Activated CD4-positive, CD25-positive, alpha-beta regulatory T cell treated with anti-CD3 and anti-CD28 coated beads, Interleukin-2, amount 50 U/mL, for 16 hours (primary cell): Measurements from ENCODE around the gene FRMPD2.
"Not testable (repeated sequence)": the region's sequence is repeated elsewhere in the genome, so short reads cannot be mapped to it uniquely, and the experiment has no call there.

ENCODE experiments used
- DNase-seq: peaks from one replicate; pipeline ENCODE4 v3.0.0-alpha.2; 2020; ENCODE audit warnings: low read depth, low spot score

The FRMPD2 gene

DNA sequence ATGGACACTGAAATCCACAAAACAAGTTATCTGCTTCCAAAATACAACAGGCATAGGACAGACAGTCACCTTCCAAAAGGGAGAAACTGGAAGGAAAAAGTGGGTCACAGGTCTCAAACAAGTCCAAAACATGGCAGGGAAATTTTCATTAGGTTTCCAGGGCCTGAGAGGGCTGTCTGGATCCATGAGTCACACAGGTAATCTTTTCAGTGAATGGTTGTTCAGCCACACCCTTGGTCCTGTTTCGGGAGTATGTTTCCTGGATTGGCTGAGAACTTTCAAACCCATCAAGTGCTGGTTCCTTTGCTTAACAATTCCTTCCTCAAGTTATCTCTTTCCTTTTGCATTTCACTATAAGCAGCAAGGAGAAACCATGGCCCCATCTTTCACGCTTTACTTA, 145.5 kb downstream of the FRMPD2 start:
- DNase-seq, result not testable (repeated sequence)

DNA sequence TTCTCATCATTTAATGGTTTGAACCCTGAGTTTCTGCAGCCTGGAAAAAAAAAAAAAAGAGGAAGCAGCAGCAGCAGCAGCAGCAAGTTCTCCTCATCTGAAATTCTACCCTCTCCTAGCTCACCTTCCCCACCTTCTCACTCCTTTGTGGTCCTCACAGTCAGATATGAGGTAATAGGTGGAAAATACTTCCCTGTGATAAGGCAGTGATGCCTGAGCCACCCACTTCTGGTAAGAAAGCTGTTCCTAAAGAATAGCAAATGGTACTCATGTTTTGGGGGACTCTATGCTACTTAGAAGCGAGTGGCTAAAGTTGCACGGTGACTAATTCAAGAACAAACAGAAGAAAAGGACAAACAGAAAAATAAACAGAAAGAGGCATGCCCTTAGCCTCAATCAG, 148.2 kb downstream of the FRMPD2 start:
- DNase-seq, result not testable (repeated sequence)

DNA sequence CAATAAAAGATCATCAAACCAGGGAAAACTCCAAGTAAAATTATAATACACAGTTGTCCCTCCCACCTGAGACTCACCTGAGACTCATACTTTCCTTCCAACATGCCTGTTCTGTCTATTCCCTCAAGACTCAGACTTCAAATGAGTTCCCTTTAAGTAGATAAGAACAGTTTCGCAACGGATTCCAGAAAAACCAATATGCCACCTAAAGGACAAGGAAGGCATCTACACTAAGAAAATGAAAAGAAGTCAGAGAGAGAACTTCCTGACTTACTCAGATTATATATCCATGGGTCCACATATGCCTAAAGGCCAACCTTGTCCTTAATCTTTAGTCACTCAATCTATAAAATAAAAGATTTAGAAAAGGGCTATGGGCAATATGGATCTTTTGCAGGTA, 148.9 kb downstream of the FRMPD2 start:
- not testable (repeated sequence) for DNase-seq

DNA sequence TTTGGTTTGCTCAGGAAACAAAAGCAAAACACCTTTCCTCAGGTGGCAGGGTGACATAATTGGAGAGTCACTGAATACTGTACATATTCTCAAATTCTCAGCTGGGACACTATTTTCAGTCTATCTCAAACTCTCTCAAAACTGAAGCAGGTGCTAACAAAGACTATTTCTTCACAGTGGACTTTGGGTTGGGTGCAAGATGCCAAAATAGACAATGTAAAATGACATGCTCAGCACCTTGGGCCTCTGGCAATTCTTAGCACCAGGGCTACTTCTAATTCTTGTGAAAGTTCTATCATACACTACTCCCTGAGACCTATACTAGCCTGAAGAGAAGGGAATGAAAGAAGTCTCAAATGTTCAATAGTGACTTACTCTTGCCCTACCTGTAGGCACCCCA, 151.9 kb downstream of the FRMPD2 start:
- not testable (repeated sequence) for DNase-seq

DNA sequence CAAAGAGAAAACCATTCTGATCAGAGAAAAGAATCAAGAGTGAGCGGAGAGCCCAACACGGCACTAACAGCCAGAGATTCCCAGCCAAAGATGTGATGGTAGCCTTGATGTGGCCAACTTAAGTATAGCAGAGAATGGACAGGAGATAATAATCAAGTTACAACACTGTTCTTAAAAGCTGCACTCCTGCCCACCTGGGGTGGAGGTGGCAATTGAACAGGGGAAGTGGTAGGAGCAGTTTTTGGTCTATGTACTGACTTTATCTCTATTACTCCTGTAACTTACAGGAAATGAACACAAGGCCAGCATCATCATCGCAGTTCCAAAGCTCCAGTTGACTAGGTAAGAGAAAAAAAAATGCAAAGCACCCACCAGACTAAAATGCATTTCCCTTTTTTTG, 164.2 kb downstream of the FRMPD2 start:
- DNase-seq, result not testable (repeated sequence)
